Heart left ventricle (tissue), 16 donors: ENCODE results near the gene AGMO. TPM values are rescaled to one million over a fixed set of nuclear protein-coding genes. Genes with fewer than 3 reads are reported as not detected.

Experiments used
- ATAC-seq, 4 donors: fragments of 200-7000 bp; cut with Tn5 transposase; one replicate each; pipeline ENCODE4 v1.9.1; 2020 to 2022; ENCODE audit warnings: moderate library complexity in 4 of 4, mild to moderate bottlenecking in 3 of 4, moderate number of reproducible peaks in 1 of 4
- DNase-seq, 5 donors: peaks; one replicate each; pipeline ENCODE4 v3.0.0-alpha.2; 2020
- H3K27ac ChIP-seq, 12 donors: fragments of 200-600 bp; sonication (generic) in 4 of 12; one replicate each; pipeline versions ENCODE4 v1.5.0 to v1.8.0; 2016 to 2022; ENCODE audit warnings: mild to moderate bottlenecking in 2 of 12
- H3K27me3 ChIP-seq, 9 donors: fragments of 200-600 bp; sonication (generic) in 2 of 9; one replicate each; pipeline versions ENCODE4 v1.5.1 to v1.8.0; 2016 to 2022; ENCODE audit warnings: mild to moderate bottlenecking in 3 of 9
- H3K36me3 ChIP-seq, 9 donors: fragments of 200-600 bp; sonication (generic) in 2 of 9; one replicate each; pipeline versions ENCODE4 v1.5.0 to v1.8.0; 2018 to 2022; ENCODE audit warnings: mild to moderate bottlenecking in 2 of 9
- H3K4me1 ChIP-seq, 12 donors: fragments of 200-600 bp; sonication (generic) in 4 of 12; one replicate each; pipeline versions ENCODE4 v1.5.0 to v1.8.0; 2016 to 2022; ENCODE audit warnings: mild to moderate bottlenecking in 3 of 12
- H3K4me3 ChIP-seq, 12 donors: fragments of 200-600 bp; sonication (generic) in 4 of 12; one replicate each; pipeline versions ENCODE4 v1.5.0 to v1.8.0; 2017 to 2022; ENCODE audit warnings: mild to moderate bottlenecking in 9 of 12, moderate library complexity in 4 of 12
- H3K9me3 ChIP-seq, 12 donors: fragments of 200-600 bp; sonication (generic) in 4 of 12; one replicate each; pipeline versions ENCODE4 v1.5.0 to v1.8.0; 2016 to 2022; ENCODE audit warnings: mild to moderate bottlenecking in 1 of 12
- CTCF ChIP-seq, 12 donors: fragments of 200-600 bp; sonication (generic) in 4 of 12; IDR thresholded peaks; one replicate each; pipeline versions ENCODE4 v1.5.0 to v1.8.0; 2018 to 2022; ENCODE audit warnings: antibody characterized with exemption in 12 of 12, mild to moderate bottlenecking in 5 of 12
- POLR2A ChIP-seq, 2 donors: fragments of 450-650 bp; IDR thresholded peaks; one replicate each; pipeline ENCODE4 v1.6.1; 2017; ENCODE audit warnings: antibody characterized with exemption in 2 of 2, mild to moderate bottlenecking in 2 of 2, moderate library complexity in 2 of 2
- WGBS, 4 donors: extraction: QIAGEN DNeasy Blood & Tissue Kit in 2 of 4; methylation state at CpG; one replicate each; pipeline versions ENCODE4 v1.1.5 to v1.1.7; 2013 to 2018; 5-methylcytosine and 5-hydroxymethylcytosine counted together
- intact Hi-C, 10 donors: fragments of 100-400 bp; cut with DNase I; formaldehyde crosslinking; loops; one replicate each; pipeline versions ENCODE4 v1.11.1 to v1.14.2; 2022
- polyA plus RNA-seq, 2 donors: library from polyadenylated mRNA; stranded (reverse); fragments of 200-250 nt; gene quantifications; one replicate each; pipeline ENCODE4 v1.2.3, GENCODE V29; 2013
- total RNA-seq, 9 donors: library from RNA; depleted of rRNA in 2 of 9; stranded (reverse); fragments of >200 nt in 2 of 9; fragmentation: NEBNext Ultra II Directional in 3 of 9; extraction: Animal tissue kit (Norgen Biotek cat#: 25700) in 3 of 9; gene quantifications; one replicate each; pipeline versions ENCODE4 v1.1.0 to v1.2.4, GENCODE V29; 2016 to 2023
- donor health status: ischemic (EF 13 %, LVEDD 7.1; RV severe dilation, severe dysfunction).
- donor health status: healthy with polysubstance abuse.
- donor health status: DM: no; HTN: yes; CAD: no.
- donor health status: DM: no; HTN: no; CAD: no.
- donor health status: ischemic (EF 25% LVEDD 6.9; RV normal size, moderate dysfunction).
- donor health status: ischemic (EF 25% LVEDD 5.7; RV mildly dilated, moderate dysfunction).
- donor health status: healthy.
- donor health status: DM: yes; HTN: yes; CAD: no.
- donor health status: ischemic (EF 35%, LVEDD 5.7; RV mildly dilated, moderate dysfunction).
- donor health status: nonischemic (EF 11% LVEDD 7.7; RV severe dilation, severe dysfunction).
- donor health status: DM: yes; HTN: yes; CAD: no.
- donor health status: PGD.
- donor health status: ischemic (EF 29% LVEDD 5.4; RV normal size, mild dysfunction).
- donor health status: nonischemic (EF 23%, LVEDD 6.1; RV moderate dilation, normal function).

AGMO gene
- total and polyA plus RNA-seq, 11 donors: 0.12 to 0.72 (median 0.40) TPM; not detected in 1

- intact Hi-C loops: no loop called here
- 42 to 46% (median 44%) methylated on average over 4 of the region's 4 CpGs for WGBS, 4 donors
- Histone ChIP-seq H3K27me3 (no peaks in the 10 kb centered on the region), H3K27ac (no peak overlapping the region), H3K36me3 (no peaks in the 10 kb centered on the region), H3K9me3 (peaks cover 0 to 7% (median 0%) of the 10 kb centered on the region in 12 donors), H3K4me1 (peaks cover 0 to 9% (median 0%) of the 10 kb centered on the region in 12 donors), H3K4me3 (no peak overlapping the region)
- DNase-seq: no peak
- no peak for ATAC-seq
- no peak for TF ChIP-seq CTCF (IDR thresholded peaks at IDR 0.05)
- TF ChIP-seq POLR2A (IDR thresholded peaks at IDR 0.05): no peak
These were observed 83.4 kb downstream of the AGMO start for GRCh38 chr7:15478401-15478800.

- Histone ChIP-seq H3K36me3 (no peaks in the 10 kb centered on the region), H3K4me1 (peaks cover 0 to 9% (median 0%) of the 10 kb centered on the region in 12 donors), H3K27me3 (no peaks in the 10 kb centered on the region), H3K9me3 (peaks cover 0 to 7% (median 0%) of the 10 kb centered on the region in 12 donors), H3K27ac (peak overlapping the region in 4 of 12 donors; percentile 17 to 55 (median 19)), H3K4me3 (peak overlapping the region in 6 of 12 donors; percentile 11 to 38 (median 16))
- DNase-seq (no peak), ATAC-seq (no peak)
- intact Hi-C loops: no loop called here
- no peak for TF ChIP-seq CTCF (IDR thresholded peaks at IDR 0.05)
- no peak for TF ChIP-seq POLR2A (IDR thresholded peaks at IDR 0.05)
- 73 to 79% (median 74%) methylated on average over 3 of the region's 3 CpGs for WGBS, 4 donors
These were observed 85.3 kb downstream of the AGMO start for GRCh38 chr7:15476531-15476918.

- WGBS, 4 donors: 71 to 82% (median 74%) methylated on average over 7 of the region's 7 CpGs
These were observed 85.8 kb downstream of the AGMO start for GRCh38 chr7:15475808-15476530.

GRCh38 chr7:15471669-15471950, 90.2 kb downstream of the AGMO start:
- DNase-seq (no peak), ATAC-seq (no peak)
- H3K4me1 ChIP-seq: no peaks in the 10 kb centered on the region
- no peaks in the 10 kb centered on the region for H3K36me3 ChIP-seq
- peaks cover 0 to 7% (median 0%) of the 10 kb centered on the region in 12 donors for H3K9me3 ChIP-seq
- intact Hi-C loops: no loop called here
- TF ChIP-seq CTCF (IDR thresholded peaks at IDR 0.05): no peak
- TF ChIP-seq POLR2A (IDR thresholded peaks at IDR 0.05): no peak
- no peak overlapping the region for H3K4me3 ChIP-seq
- H3K27me3 ChIP-seq: no peaks in the 10 kb centered on the region
- no peak overlapping the region for H3K27ac ChIP-seq

More at GRCh38 chr7:15475808-15476530, 85.8 kb downstream of the AGMO start:
- DNase-seq: no peak
- peaks cover 0 to 7% (median 0%) of the 10 kb centered on the region in 12 donors for H3K9me3 ChIP-seq
- H3K27ac ChIP-seq: peak overlapping the region in 4 of 12 donors; percentile 17 to 55 (median 19)
- no peaks in the 10 kb centered on the region for H3K36me3 ChIP-seq
- peaks cover 0 to 8% (median 0%) of the 10 kb centered on the region in 12 donors for H3K4me1 ChIP-seq
- no peaks in the 10 kb centered on the region for H3K27me3 ChIP-seq
- TF ChIP-seq CTCF (IDR thresholded peaks at IDR 0.05) (no peak), POLR2A (IDR thresholded peaks at IDR 0.05) (no peak)
- intact Hi-C loops: no loop called here
- peak overlapping the region in 6 of 12 donors; percentile 11 to 38 (median 16) for H3K4me3 ChIP-seq
- no peak for ATAC-seq
